Measurements from ENCODE around the gene FLNB. TPM values are rescaled to one million over a fixed set of nuclear protein-coding genes. Genes with fewer than 3 reads are reported as not detected.
A peak's percentile ranks its signal among the peaks of the same experiment; 100 is the strongest.

Gene FLNB
- total and polyA plus RNA-seq, 2 of the 13 experiments (the other 11 are each of a cell fraction or from before 2014, with no cell fraction given): 106 to 130 TPM

DNA sequence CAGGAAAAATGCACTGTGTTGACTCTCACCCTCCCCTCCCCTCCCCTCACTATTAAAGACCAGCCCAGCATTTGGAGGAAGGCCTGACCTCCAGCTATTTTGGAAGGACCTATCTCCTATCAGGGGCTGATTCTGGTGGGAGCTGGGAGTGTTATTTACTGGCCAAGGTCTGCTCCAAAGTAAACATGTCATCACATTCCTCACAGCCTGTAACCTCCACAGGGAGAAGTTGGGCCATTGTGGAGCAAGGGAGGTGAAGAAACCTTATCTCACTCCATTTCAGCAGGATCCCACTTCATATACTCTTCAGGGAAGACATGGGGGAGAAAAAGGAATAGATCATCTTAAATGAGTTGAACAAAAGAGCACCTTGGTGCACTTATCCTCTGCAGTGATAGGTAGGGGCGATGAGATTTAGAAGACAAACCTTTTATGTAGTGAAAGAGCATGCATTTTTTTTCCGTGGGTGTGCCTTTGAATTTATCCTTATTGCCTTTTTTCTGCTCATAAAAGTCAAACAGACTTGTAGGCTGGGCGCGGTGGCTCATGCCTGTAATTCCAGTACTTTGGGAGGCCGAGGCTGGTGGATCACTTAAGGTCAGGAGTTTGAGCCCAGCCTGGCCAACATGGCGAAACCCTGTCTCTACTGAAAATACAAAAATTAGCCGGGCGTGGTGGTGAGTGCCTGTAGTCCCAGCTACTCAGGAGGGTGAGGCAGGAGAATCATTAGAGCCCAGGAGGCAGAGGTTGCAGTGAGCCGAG lies 15.6 kb upstream of the FLNB start (continued):
- TF ChIP-seq, protein P1, sequence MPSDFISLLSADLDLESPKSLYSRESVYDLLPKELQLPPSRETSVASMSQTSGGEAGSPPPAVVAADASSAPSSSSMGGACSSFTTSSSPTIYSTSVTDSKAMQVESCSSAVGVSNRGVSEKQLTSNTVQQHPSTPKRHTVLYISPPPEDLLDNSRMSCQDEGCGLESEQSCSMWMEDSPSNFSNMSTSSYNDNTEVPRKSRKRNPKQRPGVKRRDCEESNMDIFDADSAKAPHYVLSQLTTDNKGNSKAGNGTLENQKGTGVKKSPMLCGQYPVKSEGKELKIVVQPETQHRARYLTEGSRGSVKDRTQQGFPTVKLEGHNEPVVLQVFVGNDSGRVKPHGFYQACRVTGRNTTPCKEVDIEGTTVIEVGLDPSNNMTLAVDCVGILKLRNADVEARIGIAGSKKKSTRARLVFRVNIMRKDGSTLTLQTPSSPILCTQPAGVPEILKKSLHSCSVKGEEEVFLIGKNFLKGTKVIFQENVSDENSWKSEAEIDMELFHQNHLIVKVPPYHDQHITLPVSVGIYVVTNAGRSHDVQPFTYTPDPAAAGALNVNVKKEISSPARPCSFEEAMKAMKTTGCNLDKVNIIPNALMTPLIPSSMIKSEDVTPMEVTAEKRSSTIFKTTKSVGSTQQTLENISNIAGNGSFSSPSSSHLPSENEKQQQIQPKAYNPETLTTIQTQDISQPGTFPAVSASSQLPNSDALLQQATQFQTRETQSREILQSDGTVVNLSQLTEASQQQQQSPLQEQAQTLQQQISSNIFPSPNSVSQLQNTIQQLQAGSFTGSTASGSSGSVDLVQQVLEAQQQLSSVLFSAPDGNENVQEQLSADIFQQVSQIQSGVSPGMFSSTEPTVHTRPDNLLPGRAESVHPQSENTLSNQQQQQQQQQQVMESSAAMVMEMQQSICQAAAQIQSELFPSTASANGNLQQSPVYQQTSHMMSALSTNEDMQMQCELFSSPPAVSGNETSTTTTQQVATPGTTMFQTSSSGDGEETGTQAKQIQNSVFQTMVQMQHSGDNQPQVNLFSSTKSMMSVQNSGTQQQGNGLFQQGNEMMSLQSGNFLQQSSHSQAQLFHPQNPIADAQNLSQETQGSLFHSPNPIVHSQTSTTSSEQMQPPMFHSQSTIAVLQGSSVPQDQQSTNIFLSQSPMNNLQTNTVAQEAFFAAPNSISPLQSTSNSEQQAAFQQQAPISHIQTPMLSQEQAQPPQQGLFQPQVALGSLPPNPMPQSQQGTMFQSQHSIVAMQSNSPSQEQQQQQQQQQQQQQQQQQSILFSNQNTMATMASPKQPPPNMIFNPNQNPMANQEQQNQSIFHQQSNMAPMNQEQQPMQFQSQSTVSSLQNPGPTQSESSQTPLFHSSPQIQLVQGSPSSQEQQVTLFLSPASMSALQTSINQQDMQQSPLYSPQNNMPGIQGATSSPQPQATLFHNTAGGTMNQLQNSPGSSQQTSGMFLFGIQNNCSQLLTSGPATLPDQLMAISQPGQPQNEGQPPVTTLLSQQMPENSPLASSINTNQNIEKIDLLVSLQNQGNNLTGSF (CRISPR knock-in tag; IDR thresholded peaks at IDR 0.05): no peak
- TF ChIP-seq, protein P2, sequence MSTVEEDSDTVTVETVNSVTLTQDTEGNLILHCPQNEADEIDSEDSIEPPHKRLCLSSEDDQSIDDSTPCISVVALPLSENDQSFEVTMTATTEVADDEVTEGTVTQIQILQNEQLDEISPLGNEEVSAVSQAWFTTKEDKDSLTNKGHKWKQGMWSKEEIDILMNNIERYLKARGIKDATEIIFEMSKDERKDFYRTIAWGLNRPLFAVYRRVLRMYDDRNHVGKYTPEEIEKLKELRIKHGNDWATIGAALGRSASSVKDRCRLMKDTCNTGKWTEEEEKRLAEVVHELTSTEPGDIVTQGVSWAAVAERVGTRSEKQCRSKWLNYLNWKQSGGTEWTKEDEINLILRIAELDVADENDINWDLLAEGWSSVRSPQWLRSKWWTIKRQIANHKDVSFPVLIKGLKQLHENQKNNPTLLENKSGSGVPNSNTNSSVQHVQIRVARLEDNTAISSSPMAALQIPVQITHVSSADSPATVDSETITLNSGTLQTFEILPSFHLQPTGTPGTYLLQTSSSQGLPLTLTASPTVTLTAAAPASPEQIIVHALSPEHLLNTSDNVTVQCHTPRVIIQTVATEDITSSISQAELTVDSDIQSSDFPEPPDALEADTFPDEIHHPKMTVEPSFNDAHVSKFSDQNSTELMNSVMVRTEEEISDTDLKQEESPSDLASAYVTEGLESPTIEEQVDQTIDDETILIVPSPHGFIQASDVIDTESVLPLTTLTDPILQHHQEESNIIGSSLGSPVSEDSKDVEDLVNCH (CRISPR knock-in tag; IDR thresholded peaks at IDR 0.05): no peak
- peak; percentile 91 for TF ChIP-seq LCORL (IDR thresholded peaks at IDR 0.05)
- TF ChIP-seq LCORL (CRISPR knock-in tag; IDR thresholded peaks at IDR 0.05): peak; percentile 99
- TF ChIP-seq, protein P3, sequence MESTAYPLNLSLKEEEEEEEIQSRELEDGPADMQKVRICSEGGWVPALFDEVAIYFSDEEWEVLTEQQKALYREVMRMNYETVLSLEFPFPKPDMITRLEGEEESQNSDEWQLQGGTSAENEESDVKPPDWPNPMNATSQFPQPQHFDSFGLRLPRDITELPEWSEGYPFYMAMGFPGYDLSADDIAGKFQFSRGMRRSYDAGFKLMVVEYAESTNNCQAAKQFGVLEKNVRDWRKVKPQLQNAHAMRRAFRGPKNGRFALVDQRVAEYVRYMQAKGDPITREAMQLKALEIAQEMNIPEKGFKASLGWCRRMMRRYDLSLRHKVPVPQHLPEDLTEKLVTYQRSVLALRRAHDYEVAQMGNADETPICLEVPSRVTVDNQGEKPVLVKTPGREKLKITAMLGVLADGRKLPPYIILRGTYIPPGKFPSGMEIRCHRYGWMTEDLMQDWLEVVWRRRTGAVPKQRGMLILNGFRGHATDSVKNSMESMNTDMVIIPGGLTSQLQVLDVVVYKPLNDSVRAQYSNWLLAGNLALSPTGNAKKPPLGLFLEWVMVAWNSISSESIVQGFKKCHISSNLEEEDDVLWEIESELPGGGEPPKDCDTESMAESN (CRISPR knock-in tag; conservative IDR thresholded peaks at IDR 0.05): no peak
- TF ChIP-seq CCAR2 (optimal IDR thresholded peaks at IDR 0.05; ENCODE audit: low read depth, low read length): no peak
- TF ChIP-seq, protein P4, sequence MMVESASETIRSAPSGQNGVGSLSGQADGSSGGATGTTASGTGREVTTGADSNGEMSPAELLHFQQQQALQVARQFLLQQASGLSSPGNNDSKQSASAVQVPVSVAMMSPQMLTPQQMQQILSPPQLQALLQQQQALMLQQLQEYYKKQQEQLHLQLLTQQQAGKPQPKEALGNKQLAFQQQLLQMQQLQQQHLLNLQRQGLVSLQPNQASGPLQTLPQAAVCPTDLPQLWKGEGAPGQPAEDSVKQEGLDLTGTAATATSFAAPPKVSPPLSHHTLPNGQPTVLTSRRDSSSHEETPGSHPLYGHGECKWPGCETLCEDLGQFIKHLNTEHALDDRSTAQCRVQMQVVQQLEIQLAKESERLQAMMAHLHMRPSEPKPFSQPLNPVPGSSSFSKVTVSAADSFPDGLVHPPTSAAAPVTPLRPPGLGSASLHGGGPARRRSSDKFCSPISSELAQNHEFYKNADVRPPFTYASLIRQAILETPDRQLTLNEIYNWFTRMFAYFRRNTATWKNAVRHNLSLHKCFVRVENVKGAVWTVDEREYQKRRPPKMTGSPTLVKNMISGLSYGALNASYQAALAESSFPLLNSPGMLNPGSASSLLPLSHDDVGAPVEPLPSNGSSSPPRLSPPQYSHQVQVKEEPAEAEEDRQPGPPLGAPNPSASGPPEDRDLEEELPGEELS (CRISPR knock-in tag; IDR thresholded peaks at IDR 0.05): peak; percentile 95
- TF ChIP-seq SOX6 (IDR thresholded peaks at IDR 0.05): no peak
- TF ChIP-seq SOX6 (CRISPR knock-in tag; IDR thresholded peaks at IDR 0.05): peak; percentile 90
- no peak for TF ChIP-seq ATAD3A (CRISPR knock-in tag; IDR thresholded peaks at IDR 0.05)
- TF ChIP-seq, protein P5, sequence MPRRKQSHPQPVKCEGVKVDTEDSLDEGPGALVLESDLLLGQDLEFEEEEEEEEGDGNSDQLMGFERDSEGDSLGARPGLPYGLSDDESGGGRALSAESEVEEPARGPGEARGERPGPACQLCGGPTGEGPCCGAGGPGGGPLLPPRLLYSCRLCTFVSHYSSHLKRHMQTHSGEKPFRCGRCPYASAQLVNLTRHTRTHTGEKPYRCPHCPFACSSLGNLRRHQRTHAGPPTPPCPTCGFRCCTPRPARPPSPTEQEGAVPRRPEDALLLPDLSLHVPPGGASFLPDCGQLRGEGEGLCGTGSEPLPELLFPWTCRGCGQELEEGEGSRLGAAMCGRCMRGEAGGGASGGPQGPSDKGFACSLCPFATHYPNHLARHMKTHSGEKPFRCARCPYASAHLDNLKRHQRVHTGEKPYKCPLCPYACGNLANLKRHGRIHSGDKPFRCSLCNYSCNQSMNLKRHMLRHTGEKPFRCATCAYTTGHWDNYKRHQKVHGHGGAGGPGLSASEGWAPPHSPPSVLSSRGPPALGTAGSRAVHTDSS (CRISPR knock-in tag; conservative IDR thresholded peaks at IDR 0.05): no peak
- TF ChIP-seq, protein P6, sequence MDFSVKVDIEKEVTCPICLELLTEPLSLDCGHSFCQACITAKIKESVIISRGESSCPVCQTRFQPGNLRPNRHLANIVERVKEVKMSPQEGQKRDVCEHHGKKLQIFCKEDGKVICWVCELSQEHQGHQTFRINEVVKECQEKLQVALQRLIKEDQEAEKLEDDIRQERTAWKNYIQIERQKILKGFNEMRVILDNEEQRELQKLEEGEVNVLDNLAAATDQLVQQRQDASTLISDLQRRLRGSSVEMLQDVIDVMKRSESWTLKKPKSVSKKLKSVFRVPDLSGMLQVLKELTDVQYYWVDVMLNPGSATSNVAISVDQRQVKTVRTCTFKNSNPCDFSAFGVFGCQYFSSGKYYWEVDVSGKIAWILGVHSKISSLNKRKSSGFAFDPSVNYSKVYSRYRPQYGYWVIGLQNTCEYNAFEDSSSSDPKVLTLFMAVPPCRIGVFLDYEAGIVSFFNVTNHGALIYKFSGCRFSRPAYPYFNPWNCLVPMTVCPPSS (IDR thresholded peaks at IDR 0.05): no peak
- TF ChIP-seq ZMYM2 (CRISPR knock-in tag; IDR thresholded peaks at IDR 0.05): no peak
- no peak for TF ChIP-seq ZFAT (CRISPR knock-in tag; conservative IDR thresholded peaks at IDR 0.05)
